ENCODE data around the gene SLC25A6.
"Not testable (repeated sequence)": the region's sequence is repeated elsewhere in the genome, so short reads cannot be mapped to it uniquely, and the experiment has no call there.

The SLC25A6 gene

DNA sequence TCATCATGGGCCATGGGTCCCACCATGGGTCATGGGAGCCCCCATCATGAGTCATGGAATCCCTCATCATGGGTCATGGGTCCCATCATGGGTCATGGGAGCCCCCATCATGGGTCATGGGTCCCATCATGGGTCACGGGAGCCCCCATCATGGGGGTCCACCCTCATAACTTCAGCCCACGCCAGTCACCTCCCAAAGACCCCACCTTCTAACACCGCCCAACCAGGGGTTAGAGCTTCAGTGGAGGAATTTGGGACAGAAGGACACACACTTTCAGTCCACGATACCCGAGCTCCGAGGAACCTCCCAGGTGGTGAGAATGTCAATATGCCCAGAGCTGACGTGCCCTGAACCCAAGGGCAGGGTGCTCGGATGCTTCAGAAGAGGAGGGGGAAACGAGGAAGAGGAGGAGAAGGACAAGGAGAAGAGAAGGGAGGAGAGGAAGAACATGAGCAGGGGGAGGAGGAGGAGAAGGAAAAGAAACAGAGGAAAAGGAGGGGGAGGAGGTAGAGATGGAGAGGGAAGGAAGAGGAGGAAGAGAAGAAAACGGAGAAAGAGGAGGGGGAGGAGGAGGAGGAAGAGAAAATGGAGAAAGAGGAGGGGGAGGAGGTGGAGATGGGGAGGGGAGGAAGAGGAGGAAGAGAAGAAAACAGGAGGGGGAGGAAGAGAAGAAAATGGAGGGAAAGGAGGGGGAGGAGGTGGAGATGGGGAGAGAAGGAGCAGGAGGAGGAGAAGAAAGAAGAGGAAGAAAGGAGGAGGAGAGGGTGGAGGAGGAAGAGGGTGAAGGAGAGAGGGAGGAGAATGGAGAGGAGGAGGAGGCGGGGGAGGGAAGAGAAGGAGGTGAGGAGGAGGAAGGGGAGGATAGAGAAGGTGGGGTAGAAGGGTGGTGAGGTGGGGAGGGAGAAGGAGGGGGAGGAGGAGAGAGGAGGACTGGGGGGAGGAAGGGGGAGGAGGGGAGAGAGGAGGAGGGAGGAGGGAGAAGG is 37.6 kb downstream of the SLC25A6 start:
- DNase-seq (ENCODE audit: low read depth) = no peak

DNA sequence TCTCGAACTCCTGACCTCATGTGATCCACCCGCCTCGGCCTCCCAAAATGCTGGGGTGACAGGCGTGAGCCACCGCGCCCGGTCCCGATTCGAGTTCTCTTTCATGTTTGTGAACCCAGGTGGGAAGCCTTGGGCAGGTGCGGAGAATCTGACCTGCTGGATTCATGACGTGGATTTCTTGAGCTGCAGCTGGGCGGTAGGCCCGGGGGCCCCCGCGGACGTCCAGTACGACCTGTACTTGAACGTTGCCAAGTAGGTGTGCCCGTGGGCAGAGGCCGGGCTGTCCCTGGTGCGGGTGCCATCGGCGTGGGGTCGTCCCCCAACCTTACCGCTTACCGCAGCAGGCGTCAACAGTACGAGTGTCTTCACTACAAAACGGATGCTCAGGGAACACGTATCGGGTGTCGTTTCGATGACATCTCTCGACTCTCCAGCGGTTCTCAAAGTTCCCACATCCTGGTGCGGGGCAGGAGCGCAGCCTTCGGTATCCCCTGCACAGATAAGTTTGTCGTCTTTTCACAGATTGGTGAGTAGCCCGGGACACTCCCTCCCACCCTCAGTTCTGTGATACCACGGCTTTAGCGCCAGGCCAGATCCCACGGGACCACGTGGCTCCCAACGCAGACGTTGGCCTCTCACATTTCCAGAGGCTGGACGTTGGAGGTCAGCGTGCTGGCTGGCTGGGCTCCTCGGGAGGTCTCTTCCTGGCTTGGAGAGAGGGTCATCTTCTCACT is 39.8 kb downstream of the SLC25A6 start:
- no peak for DNase-seq (ENCODE audit: low read depth)

- not testable (repeated sequence) for DNase-seq (ENCODE audit: low read depth)
Measured at GRCh38 chrX:1349606-1350005, 42.3 kb downstream of the SLC25A6 start.

- DNase-seq (ENCODE audit: low read depth) = no peak
Measured at GRCh38 chrX:1341545-1342184, 50.2 kb downstream of the SLC25A6 start.

- DNase-seq (ENCODE audit: low read depth) = no peak
Measured at GRCh38 chrX:1336948-1337779, 54.7 kb downstream of the SLC25A6 start.

DNA sequence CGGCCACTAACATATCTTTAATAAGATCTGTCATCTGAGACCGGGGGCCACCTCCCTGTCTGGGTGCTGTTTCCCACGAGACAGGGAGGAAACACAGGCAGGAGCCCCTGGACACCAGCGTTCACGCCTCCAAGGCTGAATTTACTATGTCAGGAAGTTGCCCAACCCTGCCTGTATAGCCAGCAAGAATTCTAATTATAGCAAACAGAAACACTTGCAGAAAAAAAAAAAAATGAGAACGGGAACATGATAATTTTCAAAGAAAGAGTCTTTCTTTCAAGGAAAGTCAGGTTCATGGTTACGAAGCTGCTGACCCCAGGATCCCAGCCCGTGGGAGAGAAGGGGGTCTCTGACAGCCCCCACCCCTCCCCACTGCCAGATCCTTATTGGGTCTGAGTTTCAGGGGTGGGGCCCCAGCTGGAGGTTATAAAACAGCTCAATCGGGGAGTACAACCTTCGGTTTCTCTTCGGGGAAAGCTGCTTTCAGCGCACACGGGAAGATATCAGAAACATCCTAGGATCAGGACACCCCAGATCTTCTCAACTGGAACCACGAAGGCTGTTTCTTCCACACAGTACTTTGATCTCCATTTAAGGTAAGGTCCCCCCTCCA is 55.5 kb downstream of the SLC25A6 start, which contains the start of gene IL3RA:
Gene IL3RA, plus strand, starts transcription at position 455 of the 613 bp plus-strand sequence. CDS start 4,981 bp downstream, outside the sequence.
- DNase-seq (ENCODE audit: low read depth) = no peak
